Neural cell (in vitro differentiated cells): ENCODE results near the gene CCZ1. TPM values are rescaled to one million over a fixed set of nuclear protein-coding genes. Genes with fewer than 3 reads are reported as not detected.
"Not testable (repeated sequence)": the region's sequence is repeated elsewhere in the genome, so short reads cannot be mapped to it uniquely, and the experiment has no call there.

Source experiments
- H2AFZ ChIP-seq: fragments of 200-600, 300-800 bp; sonication (generic), shearing (Covaris generic); 2 replicates; pipeline ENCODE4 v1.6.0; 2014; ENCODE audit warnings: low read depth, mild to moderate bottlenecking, antibody characterized with exemption, low read length, moderate library complexity
- H3F3A ChIP-seq: fragments of 200-600 bp; shearing (Covaris generic); 2 replicates; pipeline ENCODE4 v1.6.1; 2016; ENCODE audit warnings: mild to moderate bottlenecking, moderate library complexity, mixed read lengths, antibody characterized with exemption, low read length; ENCODE audit not compliant: insufficient read depth, poor library complexity, severe bottlenecking
- H3K27ac ChIP-seq: fragments of 200-600, 300-800 bp; sonication (generic), shearing (Covaris generic); 2 replicates; pipeline ENCODE4 v1.5.1; 2014; ENCODE audit warnings: mild to moderate bottlenecking, low read length, moderate library complexity
- H3K27me3 ChIP-seq: fragments of 300-800, 200-600 bp; sonication (generic), shearing (Covaris generic); 2 replicates; pipeline ENCODE4 v1.6.0; 2014; ENCODE audit warnings: mild to moderate bottlenecking, low read depth, low read length, moderate library complexity; ENCODE audit not compliant: insufficient read depth
- H3K36me3 ChIP-seq: fragments of 300-800, 200-600 bp; sonication (generic), shearing (Covaris generic); 2 replicates; pipeline ENCODE4 v1.5.1; 2014; ENCODE audit warnings: mild to moderate bottlenecking, antibody characterized with exemption, low read length, moderate library complexity; ENCODE audit not compliant: insufficient read depth
- H3K4me2 ChIP-seq: fragments of 300-800, 200-600 bp; sonication (generic), shearing (Covaris generic); 2 replicates; pipeline ENCODE4 v1.6.0; 2014; ENCODE audit warnings: mild to moderate bottlenecking, low read length
- H3K4me3 ChIP-seq: fragments of 300-800, 200-600 bp; sonication (generic), shearing (Covaris generic); 2 replicates; pipeline ENCODE4 v1.5.1; 2014; ENCODE audit warnings: mild to moderate bottlenecking, low read length, moderate library complexity
- H3K79me2 ChIP-seq: fragments of 200-600 bp; shearing (Covaris generic); replicated peaks from 2 replicates; pipeline ENCODE4 v1.6.0; 2014; ENCODE audit warnings: mild to moderate bottlenecking, low read length, moderate library complexity; ENCODE audit not compliant: insufficient read depth
- H3K9ac ChIP-seq: fragments of 300-800, 200-600 bp; sonication (generic), shearing (Covaris generic); 2 replicates; pipeline ENCODE4 v1.6.1; 2016; ENCODE audit warnings: mild to moderate bottlenecking, low read length, mixed read lengths
- H3K9me2 ChIP-seq: fragments of 200-600 bp; shearing (Covaris generic); 2 replicates; pipeline ENCODE4 v1.6.1; 2016; ENCODE audit warnings: mild to moderate bottlenecking, low read length, mixed read lengths; ENCODE audit not compliant: insufficient read depth
- H3K9me3 ChIP-seq: fragments of 200-600, 300-800 bp; sonication (generic), shearing (Covaris generic); 2 replicates; pipeline ENCODE4 v1.6.1; 2016; ENCODE audit warnings: mild to moderate bottlenecking, mixed run types, low read length, moderate library complexity, mixed read lengths
- H4K20me1 ChIP-seq: fragments of 200-600 bp; shearing (Covaris generic); 2 replicates; pipeline ENCODE4 v1.6.1; 2016; ENCODE audit warnings: mild to moderate bottlenecking, mixed run types; ENCODE audit not compliant: insufficient read depth
- CTCF ChIP-seq: fragments of 450-650 bp; IDR thresholded peaks from 2 replicates; pipeline ENCODE4 v1.5.1; 2014; ENCODE audit warnings: antibody characterized with exemption, mild to moderate bottlenecking, moderate library complexity; ENCODE audit not compliant: poor library complexity, severe bottlenecking
- MXI1 ChIP-seq: fragments of 450-650 bp; conservative IDR thresholded peaks from 2 replicates; pipeline ENCODE4 v1.6.1; 2014; ENCODE audit warnings: antibody characterized with exemption, mild to moderate bottlenecking; ENCODE audit not compliant: poor library complexity, severe bottlenecking
- RAD21 ChIP-seq: fragments of 450-650 bp; conservative IDR thresholded peaks from 2 replicates; pipeline ENCODE4 v1.6.1; 2014; ENCODE audit warnings: antibody characterized with exemption, mild to moderate bottlenecking, moderate library complexity
- SMC3 ChIP-seq: fragments of 450-650 bp; conservative IDR thresholded peaks from 2 replicates; pipeline ENCODE4 v1.6.1; 2014; ENCODE audit warnings: antibody characterized with exemption, mild to moderate bottlenecking, moderate library complexity; ENCODE audit not compliant: poor library complexity
- TAF1 ChIP-seq: IDR thresholded peaks from 2 replicates; pipeline ENCODE4 v1.6.1; 2012; ENCODE audit warnings: low read depth
- polyA plus RNA-seq: library from polyadenylated mRNA; depleted of rRNA; stranded (reverse); fragments of >200 nt; gene quantifications from 2 replicates; pipeline ENCODE4 v1.2.3, GENCODE V29; 2014
- TF ChIP-seq, protein P1 (sequence below): IDR thresholded peaks from 2 replicates; pipeline ENCODE4 v1.6.1; 2012; ENCODE audit warnings: borderline replicate concordance

The CCZ1 gene
- polyA plus RNA-seq, 1 donor from 2014 or later: 195 TPM

GRCh38 chr7:5879591-5879990, 18.9 kb upstream of the CCZ1 start:
- not testable (repeated sequence) for H2AFZ ChIP-seq, H4K20me1 ChIP-seq, H3F3A ChIP-seq, H3K79me2 ChIP-seq, H3K4me2 ChIP-seq, H3K27ac ChIP-seq, H3K9me3 ChIP-seq, H3K36me3 ChIP-seq, H3K9ac ChIP-seq, H3K27me3 ChIP-seq, H3K4me3 ChIP-seq, H3K9me2 ChIP-seq

GRCh38 chr7:5880106-5880505, 18.4 kb upstream of the CCZ1 start:
- H2AFZ ChIP-seq, H3K36me3 ChIP-seq: not testable (repeated sequence)

GRCh38 chr7:5884431-5884830, 14.1 kb upstream of the CCZ1 start:
- not testable (repeated sequence) for H4K20me1 ChIP-seq, H3K27me3 ChIP-seq, H3K36me3 ChIP-seq, H3K4me3 ChIP-seq, H3K9ac ChIP-seq, H2AFZ ChIP-seq, H3K9me3 ChIP-seq, H3K79me2 ChIP-seq, H3K4me2 ChIP-seq, H3F3A ChIP-seq, H3K27ac ChIP-seq, H3K9me2 ChIP-seq

More at GRCh38 chr7:5880106-5880505, 18.4 kb upstream of the CCZ1 start:
- not testable (repeated sequence) for H3K4me3 ChIP-seq, H3K9ac ChIP-seq, H3K4me2 ChIP-seq, H3K79me2 ChIP-seq, H3K9me3 ChIP-seq, H3K27me3 ChIP-seq, H3F3A ChIP-seq, H3K27ac ChIP-seq, H4K20me1 ChIP-seq, H3K9me2 ChIP-seq

DNA sequence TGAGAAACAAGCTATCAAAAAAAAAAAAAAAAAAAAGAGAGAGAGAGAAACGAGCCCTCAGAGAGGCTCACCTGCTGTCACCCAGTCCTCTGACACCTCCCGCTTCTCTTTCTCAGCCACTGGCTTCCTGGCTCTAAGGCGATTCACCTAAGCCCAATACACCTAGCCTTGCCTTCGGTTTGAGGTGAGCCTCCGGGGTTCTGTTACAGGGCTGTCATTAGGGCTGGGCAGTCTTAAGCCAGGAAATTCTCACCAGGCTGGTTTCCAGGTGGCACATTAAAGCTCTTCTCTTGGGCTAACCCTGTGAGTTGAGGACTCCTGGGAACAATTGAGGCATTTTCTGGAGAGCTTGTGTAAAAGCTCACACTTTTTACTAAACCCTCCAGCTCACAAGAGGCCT, 10.5 kb upstream of the CCZ1 start:
- not testable (repeated sequence) for H3K36me3 ChIP-seq, H3K79me2 ChIP-seq, H4K20me1 ChIP-seq, H3K27me3 ChIP-seq, H3K9ac ChIP-seq, H3K9me2 ChIP-seq, H3K4me3 ChIP-seq, H3F3A ChIP-seq, H3K9me3 ChIP-seq, H3K4me2 ChIP-seq, H3K27ac ChIP-seq, H2AFZ ChIP-seq

DNA sequence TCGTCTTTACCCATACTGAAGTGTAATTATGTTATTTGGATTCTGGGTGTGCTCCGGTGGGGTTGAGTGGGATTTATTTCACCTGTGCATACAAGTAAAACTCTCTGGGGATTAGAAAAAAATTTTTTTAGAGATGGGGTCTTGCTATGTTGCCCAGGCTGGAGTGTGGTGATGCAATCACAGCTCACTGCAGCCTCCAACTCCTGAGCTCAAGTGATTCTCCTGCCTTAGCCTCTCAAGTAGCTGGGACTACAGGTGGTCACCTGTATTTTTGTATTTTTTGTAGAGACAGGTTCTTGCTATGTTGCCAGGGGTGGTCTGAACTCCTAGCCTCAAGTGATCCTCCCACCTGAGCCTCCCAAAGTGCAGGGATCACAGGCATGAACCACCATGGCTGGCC, 8.3 kb upstream of the CCZ1 start:
- H3K36me3 ChIP-seq, H3K4me2 ChIP-seq, H3K9ac ChIP-seq, H3F3A ChIP-seq, H4K20me1 ChIP-seq, H3K27ac ChIP-seq, H3K4me3 ChIP-seq, H2AFZ ChIP-seq, H3K9me3 ChIP-seq, H3K9me2 ChIP-seq, H3K79me2 ChIP-seq, H3K27me3 ChIP-seq: not testable (repeated sequence)

GRCh38 chr7:5892498-5892897, 6.0 kb upstream of the CCZ1 start:
- H4K20me1 ChIP-seq: no peaks in the 10 kb centered on the region
- TF ChIP-seq TAF1: no peak
- TF ChIP-seq RAD21: no peak
- no peak for TF ChIP-seq SMC3
- no peak for TF ChIP-seq CTCF
- TF ChIP-seq, protein P1, sequence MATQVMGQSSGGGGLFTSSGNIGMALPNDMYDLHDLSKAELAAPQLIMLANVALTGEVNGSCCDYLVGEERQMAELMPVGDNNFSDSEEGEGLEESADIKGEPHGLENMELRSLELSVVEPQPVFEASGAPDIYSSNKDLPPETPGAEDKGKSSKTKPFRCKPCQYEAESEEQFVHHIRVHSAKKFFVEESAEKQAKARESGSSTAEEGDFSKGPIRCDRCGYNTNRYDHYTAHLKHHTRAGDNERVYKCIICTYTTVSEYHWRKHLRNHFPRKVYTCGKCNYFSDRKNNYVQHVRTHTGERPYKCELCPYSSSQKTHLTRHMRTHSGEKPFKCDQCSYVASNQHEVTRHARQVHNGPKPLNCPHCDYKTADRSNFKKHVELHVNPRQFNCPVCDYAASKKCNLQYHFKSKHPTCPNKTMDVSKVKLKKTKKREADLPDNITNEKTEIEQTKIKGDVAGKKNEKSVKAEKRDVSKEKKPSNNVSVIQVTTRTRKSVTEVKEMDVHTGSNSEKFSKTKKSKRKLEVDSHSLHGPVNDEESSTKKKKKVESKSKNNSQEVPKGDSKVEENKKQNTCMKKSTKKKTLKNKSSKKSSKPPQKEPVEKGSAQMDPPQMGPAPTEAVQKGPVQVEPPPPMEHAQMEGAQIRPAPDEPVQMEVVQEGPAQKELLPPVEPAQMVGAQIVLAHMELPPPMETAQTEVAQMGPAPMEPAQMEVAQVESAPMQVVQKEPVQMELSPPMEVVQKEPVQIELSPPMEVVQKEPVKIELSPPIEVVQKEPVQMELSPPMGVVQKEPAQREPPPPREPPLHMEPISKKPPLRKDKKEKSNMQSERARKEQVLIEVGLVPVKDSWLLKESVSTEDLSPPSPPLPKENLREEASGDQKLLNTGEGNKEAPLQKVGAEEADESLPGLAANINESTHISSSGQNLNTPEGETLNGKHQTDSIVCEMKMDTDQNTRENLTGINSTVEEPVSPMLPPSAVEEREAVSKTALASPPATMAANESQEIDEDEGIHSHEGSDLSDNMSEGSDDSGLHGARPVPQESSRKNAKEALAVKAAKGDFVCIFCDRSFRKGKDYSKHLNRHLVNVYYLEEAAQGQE: no peak
- no peak for TF ChIP-seq MXI1

More at GRCh38 chr7:5892498-5892897, 6.0 kb upstream of the CCZ1 start:
- H3F3A ChIP-seq: no peaks in the 10 kb centered on the region
- no peak overlapping the region for H3K27ac ChIP-seq
- H3K27me3 ChIP-seq: no peaks in the 10 kb centered on the region
- no peaks in the 10 kb centered on the region for H3K79me2 ChIP-seq
- H3K9ac ChIP-seq: no peak overlapping the region
- H3K9me2 ChIP-seq: no peaks in the 10 kb centered on the region
- no peak overlapping the region for H3K4me2 ChIP-seq
- H2AFZ ChIP-seq: no peak overlapping the region
- no peaks in the 10 kb centered on the region for H3K36me3 ChIP-seq
- H3K4me3 ChIP-seq: no peak overlapping the region
- H3K9me3 ChIP-seq: no peaks in the 10 kb centered on the region
